ENCODE measurements around the gene FCRLB.
A peak's percentile ranks its signal among the peaks of the same experiment; 100 is the strongest.

GRCh38 chr1:161726473-161727255 lies 5.3 kb downstream of the FCRLB start:
- no peak for TF ChIP-seq CTCF (conservative IDR thresholded peaks at IDR 0.05; ENCODE audit: low read depth in 2 of 2)
- peak; percentile 35 for TF ChIP-seq EZH2 (IDR thresholded peaks at IDR 0.05; ENCODE audit: low read depth, unreplicated experiment)
- TF ChIP-seq, protein P1, sequence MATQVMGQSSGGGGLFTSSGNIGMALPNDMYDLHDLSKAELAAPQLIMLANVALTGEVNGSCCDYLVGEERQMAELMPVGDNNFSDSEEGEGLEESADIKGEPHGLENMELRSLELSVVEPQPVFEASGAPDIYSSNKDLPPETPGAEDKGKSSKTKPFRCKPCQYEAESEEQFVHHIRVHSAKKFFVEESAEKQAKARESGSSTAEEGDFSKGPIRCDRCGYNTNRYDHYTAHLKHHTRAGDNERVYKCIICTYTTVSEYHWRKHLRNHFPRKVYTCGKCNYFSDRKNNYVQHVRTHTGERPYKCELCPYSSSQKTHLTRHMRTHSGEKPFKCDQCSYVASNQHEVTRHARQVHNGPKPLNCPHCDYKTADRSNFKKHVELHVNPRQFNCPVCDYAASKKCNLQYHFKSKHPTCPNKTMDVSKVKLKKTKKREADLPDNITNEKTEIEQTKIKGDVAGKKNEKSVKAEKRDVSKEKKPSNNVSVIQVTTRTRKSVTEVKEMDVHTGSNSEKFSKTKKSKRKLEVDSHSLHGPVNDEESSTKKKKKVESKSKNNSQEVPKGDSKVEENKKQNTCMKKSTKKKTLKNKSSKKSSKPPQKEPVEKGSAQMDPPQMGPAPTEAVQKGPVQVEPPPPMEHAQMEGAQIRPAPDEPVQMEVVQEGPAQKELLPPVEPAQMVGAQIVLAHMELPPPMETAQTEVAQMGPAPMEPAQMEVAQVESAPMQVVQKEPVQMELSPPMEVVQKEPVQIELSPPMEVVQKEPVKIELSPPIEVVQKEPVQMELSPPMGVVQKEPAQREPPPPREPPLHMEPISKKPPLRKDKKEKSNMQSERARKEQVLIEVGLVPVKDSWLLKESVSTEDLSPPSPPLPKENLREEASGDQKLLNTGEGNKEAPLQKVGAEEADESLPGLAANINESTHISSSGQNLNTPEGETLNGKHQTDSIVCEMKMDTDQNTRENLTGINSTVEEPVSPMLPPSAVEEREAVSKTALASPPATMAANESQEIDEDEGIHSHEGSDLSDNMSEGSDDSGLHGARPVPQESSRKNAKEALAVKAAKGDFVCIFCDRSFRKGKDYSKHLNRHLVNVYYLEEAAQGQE (IDR thresholded peaks at IDR 0.05; ENCODE audit: unreplicated experiment), result no peak
- no peak for TF ChIP-seq EZH2phosphoT487 (IDR thresholded peaks at IDR 0.05; ENCODE audit: unreplicated experiment)
- peak; percentile 87 for TF ChIP-seq POLR2AphosphoS5 (IDR thresholded peaks at IDR 0.05; ENCODE audit: low read depth)
- TF ChIP-seq CREB1 (CRISPR knock-in tag; IDR thresholded peaks at IDR 0.05; ENCODE audit: low read depth), result no peak
- no peak for TF ChIP-seq STAT1 (IDR thresholded peaks at IDR 0.05; ENCODE audit: unreplicated experiment)
- TF ChIP-seq JUNB (IDR thresholded peaks at IDR 0.05; ENCODE audit: unreplicated experiment), result no peak
- TF ChIP-seq, protein P2, sequence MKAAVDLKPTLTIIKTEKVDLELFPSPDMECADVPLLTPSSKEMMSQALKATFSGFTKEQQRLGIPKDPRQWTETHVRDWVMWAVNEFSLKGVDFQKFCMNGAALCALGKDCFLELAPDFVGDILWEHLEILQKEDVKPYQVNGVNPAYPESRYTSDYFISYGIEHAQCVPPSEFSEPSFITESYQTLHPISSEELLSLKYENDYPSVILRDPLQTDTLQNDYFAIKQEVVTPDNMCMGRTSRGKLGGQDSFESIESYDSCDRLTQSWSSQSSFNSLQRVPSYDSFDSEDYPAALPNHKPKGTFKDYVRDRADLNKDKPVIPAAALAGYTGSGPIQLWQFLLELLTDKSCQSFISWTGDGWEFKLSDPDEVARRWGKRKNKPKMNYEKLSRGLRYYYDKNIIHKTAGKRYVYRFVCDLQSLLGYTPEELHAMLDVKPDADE (IDR thresholded peaks at IDR 0.05), result 0 out of 2 replicates have a peak, but pooled peaks have one; percentile 43
- TF ChIP-seq ZNF331 (CRISPR knock-in tag; IDR thresholded peaks at IDR 0.05; ENCODE audit: low read depth), result no peak
- no peak for TF ChIP-seq NANOG (IDR thresholded peaks at IDR 0.05; ENCODE audit: borderline replicate concordance)
- TF ChIP-seq, protein P3, sequence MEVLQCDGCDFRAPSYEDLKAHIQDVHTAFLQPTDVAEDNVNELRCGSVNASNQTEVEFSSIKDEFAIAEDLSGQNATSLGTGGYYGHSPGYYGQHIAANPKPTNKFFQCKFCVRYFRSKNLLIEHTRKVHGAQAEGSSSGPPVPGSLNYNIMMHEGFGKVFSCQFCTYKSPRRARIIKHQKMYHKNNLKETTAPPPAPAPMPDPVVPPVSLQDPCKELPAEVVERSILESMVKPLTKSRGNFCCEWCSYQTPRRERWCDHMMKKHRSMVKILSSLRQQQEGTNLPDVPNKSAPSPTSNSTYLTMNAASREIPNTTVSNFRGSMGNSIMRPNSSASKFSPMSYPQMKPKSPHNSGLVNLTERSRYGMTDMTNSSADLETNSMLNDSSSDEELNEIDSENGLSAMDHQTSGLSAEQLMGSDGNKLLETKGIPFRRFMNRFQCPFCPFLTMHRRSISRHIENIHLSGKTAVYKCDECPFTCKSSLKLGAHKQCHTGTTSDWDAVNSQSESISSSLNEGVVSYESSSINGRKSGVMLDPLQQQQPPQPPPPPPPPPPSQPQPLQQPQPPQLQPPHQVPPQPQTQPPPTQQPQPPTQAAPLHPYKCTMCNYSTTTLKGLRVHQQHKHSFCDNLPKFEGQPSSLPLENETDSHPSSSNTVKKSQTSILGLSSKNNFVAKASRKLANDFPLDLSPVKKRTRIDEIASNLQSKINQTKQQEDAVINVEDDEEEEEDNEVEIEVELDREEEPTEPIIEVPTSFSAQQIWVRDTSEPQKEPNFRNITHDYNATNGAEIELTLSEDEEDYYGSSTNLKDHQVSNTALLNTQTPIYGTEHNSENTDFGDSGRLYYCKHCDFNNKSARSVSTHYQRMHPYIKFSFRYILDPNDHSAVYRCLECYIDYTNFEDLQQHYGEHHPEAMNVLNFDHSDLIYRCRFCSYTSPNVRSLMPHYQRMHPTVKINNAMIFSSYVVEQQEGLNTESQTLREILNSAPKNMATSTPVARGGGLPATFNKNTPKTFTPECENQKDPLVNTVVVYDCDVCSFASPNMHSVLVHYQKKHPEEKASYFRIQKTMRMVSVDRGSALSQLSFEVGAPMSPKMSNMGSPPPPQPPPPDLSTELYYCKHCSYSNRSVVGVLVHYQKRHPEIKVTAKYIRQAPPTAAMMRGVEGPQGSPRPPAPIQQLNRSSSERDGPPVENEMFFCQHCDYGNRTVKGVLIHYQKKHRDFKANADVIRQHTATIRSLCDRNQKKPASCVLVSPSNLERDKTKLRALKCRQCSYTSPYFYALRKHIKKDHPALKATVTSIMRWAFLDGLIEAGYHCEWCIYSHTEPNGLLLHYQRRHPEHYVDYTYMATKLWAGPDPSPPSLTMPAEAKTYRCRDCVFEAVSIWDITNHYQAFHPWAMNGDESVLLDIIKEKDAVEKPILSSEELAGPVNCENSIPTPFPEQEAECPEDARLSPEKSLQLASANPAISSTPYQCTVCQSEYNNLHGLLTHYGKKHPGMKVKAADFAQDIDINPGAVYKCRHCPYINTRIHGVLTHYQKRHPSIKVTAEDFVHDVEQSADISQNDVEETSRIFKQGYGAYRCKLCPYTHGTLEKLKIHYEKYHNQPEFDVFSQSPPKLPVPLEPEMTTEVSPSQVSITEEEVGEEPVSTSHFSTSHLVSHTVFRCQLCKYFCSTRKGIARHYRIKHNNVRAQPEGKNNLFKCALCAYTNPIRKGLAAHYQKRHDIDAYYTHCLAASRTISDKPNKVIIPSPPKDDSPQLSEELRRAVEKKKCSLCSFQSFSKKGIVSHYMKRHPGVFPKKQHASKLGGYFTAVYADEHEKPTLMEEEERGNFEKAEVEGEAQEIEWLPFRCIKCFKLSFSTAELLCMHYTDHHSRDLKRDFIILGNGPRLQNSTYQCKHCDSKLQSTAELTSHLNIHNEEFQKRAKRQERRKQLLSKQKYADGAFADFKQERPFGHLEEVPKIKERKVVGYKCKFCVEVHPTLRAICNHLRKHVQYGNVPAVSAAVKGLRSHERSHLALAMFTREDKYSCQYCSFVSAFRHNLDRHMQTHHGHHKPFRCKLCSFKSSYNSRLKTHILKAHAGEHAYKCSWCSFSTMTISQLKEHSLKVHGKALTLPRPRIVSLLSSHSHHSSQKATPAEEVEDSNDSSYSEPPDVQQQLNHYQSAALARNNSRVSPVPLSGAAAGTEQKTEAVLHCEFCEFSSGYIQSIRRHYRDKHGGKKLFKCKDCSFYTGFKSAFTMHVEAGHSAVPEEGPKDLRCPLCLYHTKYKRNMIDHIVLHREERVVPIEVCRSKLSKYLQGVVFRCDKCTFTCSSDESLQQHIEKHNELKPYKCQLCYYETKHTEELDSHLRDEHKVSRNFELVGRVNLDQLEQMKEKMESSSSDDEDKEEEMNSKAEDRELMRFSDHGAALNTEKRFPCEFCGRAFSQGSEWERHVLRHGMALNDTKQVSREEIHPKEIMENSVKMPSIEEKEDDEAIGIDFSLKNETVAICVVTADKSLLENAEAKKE (CRISPR knock-in tag; IDR thresholded peaks at IDR 0.05), result no peak

All from GM23338 (cell line).